Tibial nerve (tissue), 3 donors: ENCODE measurements around the gene C2.

Experiments used
- CTCF ChIP-seq, 5 experiments: fragments of 200-600 bp in 3 of 5; fragments of 450-650 bp in 2 of 5; sonication (generic) in 3 of 5; IDR thresholded peaks; one replicate each; pipeline ENCODE4 v1.5.1; 2016 to 2019; ENCODE audit warnings: antibody characterized with exemption in 5 of 5, mild to moderate bottlenecking in 3 of 5, moderate library complexity in 2 of 5
- POLR2A ChIP-seq, 2 donors: fragments of 450-650 bp; IDR thresholded peaks; one replicate each; pipeline ENCODE4 v1.6.1; 2017; ENCODE audit warnings: antibody characterized with exemption in 2 of 2, mild to moderate bottlenecking in 2 of 2, moderate library complexity in 2 of 2

DNA sequence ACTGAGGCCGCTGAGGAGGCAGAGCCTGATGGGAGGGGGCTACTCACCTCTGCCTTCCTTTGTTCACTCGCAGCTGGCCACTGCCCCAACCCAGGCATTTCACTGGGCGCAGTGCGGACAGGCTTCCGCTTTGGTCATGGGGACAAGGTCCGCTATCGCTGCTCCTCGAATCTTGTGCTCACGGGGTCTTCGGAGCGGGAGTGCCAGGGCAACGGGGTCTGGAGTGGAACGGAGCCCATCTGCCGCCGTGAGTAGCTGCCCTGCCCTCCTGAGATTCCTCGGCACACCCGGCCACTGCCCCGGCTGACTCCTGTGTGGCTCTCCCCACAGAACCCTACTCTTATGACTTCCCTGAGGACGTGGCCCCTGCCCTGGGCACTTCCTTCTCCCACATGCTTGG lies 6.0 kb downstream of the C2 start:
- TF ChIP-seq CTCF (IDR thresholded peaks at IDR 0.05) (no peak), POLR2A (IDR thresholded peaks at IDR 0.05) (no peak)
